AG10803 (cell line): Measurements from ENCODE around the gene ZNF283.
"Not testable (repeated sequence)": the region's sequence is repeated elsewhere in the genome, so short reads cannot be mapped to it uniquely, and the experiment has no call there.

Experiments used
- DNase-seq: peaks from one replicate; pipeline ENCODE4 v3.0.0; 2010; ENCODE audit warnings: low read depth
- H3K4me3 ChIP-seq: 2 replicates; pipeline ENCODE4 v1.5.1; 2011; ENCODE audit warnings: mild to moderate bottlenecking, low read length, control low read depth
- CTCF ChIP-seq: conservative IDR thresholded peaks from 2 replicates; pipeline ENCODE4 v1.5.1; 2011; ENCODE audit warnings: mild to moderate bottlenecking, low read length, control low read depth, inconsistent platforms

Gene ZNF283

GRCh38 chr19:43799502-43800142 is 27.5 kb upstream of the ZNF283 start:
- no peak for DNase-seq
- TF ChIP-seq CTCF = no peak
- no peak overlapping the region for H3K4me3 ChIP-seq

GRCh38 chr19:43802216-43802951 is 24.7 kb upstream of the ZNF283 start, which contains the start of gene LYPD5:
TSS of gene LYPD5 (minus strand) at chr19:43802447. CDS start at chr19:43802380, 67 bp downstream.
- TF ChIP-seq CTCF = no peak
- H3K4me3 ChIP-seq = no peak within 1 kb of the TSS
- DNase-seq = no peak

GRCh38 chr19:43804432-43804831 is 22.7 kb upstream of the ZNF283 start:
- no peak for TF ChIP-seq CTCF
- no peak overlapping the region for H3K4me3 ChIP-seq
- no peak for DNase-seq

- DNase-seq, H3K4me3 ChIP-seq: not testable (repeated sequence)
Observed at GRCh38 chr19:43806401-43806800, 20.7 kb upstream of the ZNF283 start.

GRCh38 chr19:43806848-43807247 is 20.3 kb upstream of the ZNF283 start:
- no peak for TF ChIP-seq CTCF
- DNase-seq = no peak
- no peak overlapping the region for H3K4me3 ChIP-seq

GRCh38 chr19:43807651-43808050 is 19.5 kb upstream of the ZNF283 start:
- no peak for TF ChIP-seq CTCF
- no peak for DNase-seq
- H3K4me3 ChIP-seq = no peak overlapping the region

- TF ChIP-seq CTCF = peak; percentile 67
- peak; percentile 67 for DNase-seq
- no peak overlapping the region for H3K4me3 ChIP-seq
Observed at GRCh38 chr19:43809762-43810696, 17.1 kb upstream of the ZNF283 start.
